Measurements from ENCODE around the gene AMMECR1.

Gene AMMECR1

DNA sequence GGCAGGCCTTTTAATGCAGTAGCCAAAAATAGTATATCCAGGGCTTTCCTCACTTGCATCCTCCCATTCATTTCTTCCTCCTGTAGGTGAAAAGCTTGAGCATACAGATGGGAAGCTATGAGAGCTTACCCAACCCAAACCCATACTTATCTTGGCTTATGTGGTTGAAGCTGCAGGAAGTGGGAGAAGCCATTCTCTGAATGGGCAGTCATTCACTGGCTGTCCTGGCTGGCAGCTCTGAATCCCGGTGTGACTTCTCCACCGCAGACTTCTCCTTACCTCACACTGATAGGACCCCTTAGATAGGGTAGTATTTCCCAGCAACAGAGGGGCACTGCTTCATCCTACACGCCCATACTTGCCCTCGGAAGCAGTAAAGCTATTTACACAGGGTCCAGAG is 125.4 kb downstream of the AMMECR1 start:
- ChIA-PET CTCF (interaction anchor here (0.5 kb wide), 1 partner anchor 113 kb away, joined by 3 read pairs; no protein-coding TSS in a partner anchor), POLR2A (ENCODE audit: low non-redundant PET) (no interaction called here)
- no peak for DNase-seq (ENCODE audit: low spot score)
- H3K27ac ChIP-seq: no peak overlapping the region
- no peak for TF ChIP-seq CTCF (conservative IDR thresholded peaks at IDR 0.05; ENCODE audit: low read depth)

- H3K27ac ChIP-seq: no peak overlapping the region
- ChIA-PET POLR2A (ENCODE audit: low non-redundant PET) (no interaction called here), CTCF (no interaction called here)
- no peak for DNase-seq (ENCODE audit: low spot score)
- no peak for TF ChIP-seq CTCF (conservative IDR thresholded peaks at IDR 0.05; ENCODE audit: low read depth)
Measured at GRCh38 chrX:110188701-110189558, 129.0 kb downstream of the AMMECR1 start.

DNA sequence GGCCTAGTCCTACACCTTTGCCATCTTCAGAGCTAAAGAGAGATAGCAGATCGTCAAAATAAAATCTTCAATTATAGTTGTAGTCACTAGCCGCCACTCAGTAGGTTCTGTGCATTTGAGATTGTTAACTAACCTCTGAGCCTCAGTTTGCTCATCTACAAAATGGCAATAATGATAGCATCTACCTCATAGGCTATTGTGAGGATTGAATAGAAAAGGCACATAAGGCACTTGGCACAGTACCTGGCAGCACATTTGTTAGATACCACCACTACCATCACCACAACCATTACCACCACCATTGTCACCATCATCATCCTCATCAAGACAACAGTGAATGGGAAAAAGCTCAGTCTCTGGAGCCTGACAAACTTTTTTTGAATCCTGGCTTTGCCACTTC is 134.6 kb downstream of the AMMECR1 start:
- DNase-seq (ENCODE audit: low spot score): no peak
- POLR2A ChIA-PET (ENCODE audit: low non-redundant PET): no interaction called here
- TF ChIP-seq CTCF (conservative IDR thresholded peaks at IDR 0.05; ENCODE audit: low read depth): no peak
- CTCF ChIA-PET: no interaction called here
- H3K27ac ChIP-seq: no peak overlapping the region

DNA sequence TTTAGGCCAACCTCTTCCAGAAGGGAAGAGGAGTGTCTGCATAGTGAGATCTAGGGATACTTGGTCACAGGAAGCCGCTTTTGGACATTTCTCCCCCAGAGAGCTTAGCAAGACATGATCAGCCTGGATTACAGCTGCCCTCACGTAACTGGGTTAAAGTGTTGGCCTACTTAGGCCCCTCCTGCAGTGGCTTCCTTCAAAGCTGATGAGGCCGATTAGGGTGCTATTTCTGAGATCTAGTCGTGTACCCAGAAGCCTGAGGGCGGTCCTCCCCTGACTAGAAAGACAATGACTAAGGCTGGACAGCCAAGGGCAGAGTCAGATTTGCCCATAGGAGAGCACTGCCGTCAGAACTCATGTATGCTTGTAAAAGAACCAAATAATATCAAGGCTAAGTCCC is 135.0 kb downstream of the AMMECR1 start:
- TF ChIP-seq CTCF (conservative IDR thresholded peaks at IDR 0.05; ENCODE audit: low read depth): no peak
- no peak overlapping the region for H3K27ac ChIP-seq
- ChIA-PET CTCF (no interaction called here), POLR2A (ENCODE audit: low non-redundant PET) (no interaction called here)
- DNase-seq (ENCODE audit: low spot score): no peak

GRCh38 chrX:110182362-110182761 is 135.5 kb downstream of the AMMECR1 start:
- ChIA-PET CTCF (no interaction called here), POLR2A (ENCODE audit: low non-redundant PET) (no interaction called here)
- DNase-seq (ENCODE audit: low spot score): no peak
- no peak for TF ChIP-seq CTCF (conservative IDR thresholded peaks at IDR 0.05; ENCODE audit: low read depth)
- H3K27ac ChIP-seq: peak overlapping the region; percentile 46

- peak overlapping the region; percentile 84 for H3K27ac ChIP-seq
- no peak for TF ChIP-seq CTCF (conservative IDR thresholded peaks at IDR 0.05; ENCODE audit: low read depth)
- ChIA-PET CTCF (interaction anchor here (0.5 to 0.9 kb wide), 2 partner anchors 21 to 35 kb away, joined by 3 read pairs; no protein-coding TSS in a partner anchor), POLR2A (ENCODE audit: low non-redundant PET) (no interaction called here)
- DNase-seq (ENCODE audit: low spot score): no peak
Measured at GRCh38 chrX:110181459-110182137, 136.3 kb downstream of the AMMECR1 start.

Data from RWPE1 (cell line).